GM10248 (cell line): Measurements from ENCODE around the gene GOLGA2.
"Not testable (repeated sequence)": the region's sequence is repeated elsewhere in the genome, so short reads cannot be mapped to it uniquely, and the experiment has no call there.

ENCODE experiments used
- CTCF ChIA-PET: fragments of 300-600 bp; sonication (Branson Sonifier 250); formaldehyde crosslinking; extraction: SDS; loops from one replicate; lab custom pipeline; 2021; ENCODE audit warnings: antibody characterized with exemption; lab: Yijun Ruan, JAX
- POLR2A ChIA-PET: fragments of 350-650 bp; sonication (Branson Sonifier 250); formaldehyde crosslinking; extraction: SDS; loops from one replicate; lab custom pipeline; 2020; ENCODE audit warnings: antibody characterized with exemption; lab: Yijun Ruan, JAX
- DNase-seq: peaks from one replicate; pipeline ENCODE4 v3.0.0; 2012; ENCODE audit errors: extremely low spot score
- TF ChIP-seq, protein P1 (sequence below): IDR thresholded peaks from 2 replicates; pipeline ENCODE4 v1.5.1; 2012; ENCODE audit warnings: mild to moderate bottlenecking, low read depth; ENCODE audit errors: extremely low read depth, missing control alignments, control extremely low read depth

The GOLGA2 gene

DNA sequence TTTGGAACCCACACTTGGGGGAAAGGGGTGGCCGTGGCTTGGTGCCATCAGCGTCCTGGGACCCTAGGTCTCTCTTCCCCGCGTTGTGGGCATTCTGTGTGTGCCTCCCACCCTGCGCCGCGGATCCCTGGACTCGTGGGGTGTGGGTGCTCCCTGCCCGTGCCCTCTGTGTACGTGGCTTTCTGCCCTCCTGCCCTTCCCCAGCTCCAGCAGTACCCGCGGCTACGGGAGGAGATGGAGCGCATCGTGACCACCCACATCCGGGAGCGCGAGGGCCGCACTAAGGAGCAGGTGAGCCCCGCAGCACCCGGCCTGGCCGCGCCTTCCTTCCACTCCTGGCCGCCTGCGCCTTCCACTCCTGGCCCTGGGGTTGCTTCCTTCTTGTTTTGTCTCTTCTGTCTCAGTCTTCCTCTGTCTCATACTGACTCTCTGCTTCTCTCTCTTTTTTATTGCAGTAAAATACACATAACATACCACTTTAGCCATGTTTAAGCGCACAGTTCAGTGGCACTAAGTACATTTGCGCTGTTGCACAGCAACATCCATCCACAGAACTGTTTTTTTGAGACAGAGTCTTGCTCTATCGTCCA lies 41.9 kb downstream of the GOLGA2 start:
- ChIA-PET CTCF (no interaction called here), POLR2A (no interaction called here)
- TF ChIP-seq, protein P1, sequence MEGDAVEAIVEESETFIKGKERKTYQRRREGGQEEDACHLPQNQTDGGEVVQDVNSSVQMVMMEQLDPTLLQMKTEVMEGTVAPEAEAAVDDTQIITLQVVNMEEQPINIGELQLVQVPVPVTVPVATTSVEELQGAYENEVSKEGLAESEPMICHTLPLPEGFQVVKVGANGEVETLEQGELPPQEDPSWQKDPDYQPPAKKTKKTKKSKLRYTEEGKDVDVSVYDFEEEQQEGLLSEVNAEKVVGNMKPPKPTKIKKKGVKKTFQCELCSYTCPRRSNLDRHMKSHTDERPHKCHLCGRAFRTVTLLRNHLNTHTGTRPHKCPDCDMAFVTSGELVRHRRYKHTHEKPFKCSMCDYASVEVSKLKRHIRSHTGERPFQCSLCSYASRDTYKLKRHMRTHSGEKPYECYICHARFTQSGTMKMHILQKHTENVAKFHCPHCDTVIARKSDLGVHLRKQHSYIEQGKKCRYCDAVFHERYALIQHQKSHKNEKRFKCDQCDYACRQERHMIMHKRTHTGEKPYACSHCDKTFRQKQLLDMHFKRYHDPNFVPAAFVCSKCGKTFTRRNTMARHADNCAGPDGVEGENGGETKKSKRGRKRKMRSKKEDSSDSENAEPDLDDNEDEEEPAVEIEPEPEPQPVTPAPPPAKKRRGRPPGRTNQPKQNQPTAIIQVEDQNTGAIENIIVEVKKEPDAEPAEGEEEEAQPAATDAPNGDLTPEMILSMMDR: no peak
- DNase-seq: no peak

DNA sequence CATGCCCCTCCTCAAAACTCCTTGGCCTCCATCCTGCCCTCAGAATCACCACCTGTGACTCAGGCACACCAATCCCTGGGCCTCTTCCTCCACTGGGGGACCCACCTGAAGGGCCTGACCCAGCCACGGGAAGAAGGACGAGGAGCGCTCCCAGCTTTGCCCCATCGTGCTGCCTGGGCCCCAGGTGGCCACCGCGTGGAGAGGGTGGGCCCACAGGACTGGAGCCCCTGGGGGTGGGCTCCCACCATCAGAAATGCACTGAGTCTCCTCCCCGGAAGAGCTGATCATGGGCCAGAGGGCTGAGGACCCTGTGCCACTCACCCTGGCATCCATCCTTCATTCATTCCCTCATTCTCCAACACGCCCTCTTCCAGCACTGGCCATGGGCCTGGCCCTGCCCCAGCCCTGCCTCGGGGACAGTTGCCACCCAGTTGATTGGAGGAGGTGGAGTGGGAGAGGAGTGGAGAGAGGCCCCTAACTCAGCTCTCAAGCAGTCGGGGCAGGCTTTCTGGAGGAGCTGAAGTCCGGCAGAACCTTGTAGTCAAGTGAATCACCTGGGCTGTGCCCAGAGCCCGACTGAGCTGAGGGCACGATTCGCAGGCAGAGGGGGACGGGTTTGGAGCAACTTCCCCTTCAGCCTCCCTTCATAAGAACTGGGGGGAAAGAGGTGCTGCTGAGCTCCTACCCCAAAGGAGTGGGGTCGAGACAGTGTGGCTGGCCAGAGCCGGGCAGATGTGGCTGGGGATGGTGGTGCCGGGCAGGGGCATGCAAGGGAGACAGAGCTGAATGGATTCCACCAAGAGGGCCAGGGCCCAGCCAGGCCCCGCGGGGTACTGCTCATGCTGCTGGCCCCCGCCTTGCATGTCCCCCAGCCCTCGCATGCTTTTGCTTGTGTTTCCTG lies 43.0 kb downstream of the GOLGA2 start:
- TF ChIP-seq, protein P1: no peak
- ChIA-PET CTCF (interaction anchor here (0.9 kb wide), 1 partner anchor 8 kb away, joined by 4 read pairs; no protein-coding TSS in a partner anchor), POLR2A (no interaction called here)
- no peak for DNase-seq

DNA sequence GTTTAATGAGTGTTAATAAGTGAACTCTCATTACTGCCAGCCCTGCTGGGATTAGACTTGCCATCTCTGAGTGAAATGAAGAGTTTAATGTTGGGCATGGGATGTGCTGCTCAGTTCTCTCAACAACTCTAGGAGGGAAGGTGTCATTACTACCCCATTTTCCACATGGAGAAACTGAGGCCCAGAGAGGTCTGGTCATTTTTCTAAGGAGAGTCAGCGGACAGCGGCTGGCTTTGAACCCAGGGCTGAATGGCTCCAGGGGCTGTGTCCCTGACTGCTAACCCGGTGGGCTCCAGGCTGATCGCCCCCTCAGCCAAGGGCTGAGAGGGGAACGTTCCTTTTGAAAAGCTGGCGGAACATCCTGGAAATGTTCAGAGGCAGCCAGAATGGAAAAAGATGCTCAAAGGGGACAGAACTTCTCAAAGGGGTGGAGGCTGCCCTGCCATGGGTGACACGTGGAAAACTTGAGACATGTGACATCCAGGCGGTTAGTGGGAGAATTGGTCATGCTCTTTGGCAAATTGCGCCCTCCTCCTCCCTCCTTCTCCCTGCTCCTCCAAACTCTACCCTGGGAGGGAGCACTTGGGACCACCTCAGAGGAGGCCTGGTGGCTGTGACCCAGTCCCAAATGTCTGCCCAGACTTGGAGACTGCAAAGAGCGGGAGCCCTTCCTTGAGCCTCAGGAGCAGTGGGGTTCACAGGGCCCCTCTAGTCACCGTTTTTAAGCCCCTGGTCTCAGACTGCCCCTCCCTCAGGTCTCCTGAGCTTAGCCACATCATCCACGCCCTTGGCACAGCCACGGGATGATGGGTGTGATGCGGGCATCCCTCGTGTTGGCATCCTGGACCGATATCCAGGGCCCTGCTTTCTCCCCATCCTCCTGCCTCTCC lies 43.9 kb downstream of the GOLGA2 start:
- POLR2A ChIA-PET: no interaction called here
- TF ChIP-seq, protein P1: no peak
- DNase-seq: no peak
- CTCF ChIA-PET: interaction anchor here (1.2 kb wide), 1 partner anchor 23 kb away, joined by 3 read pairs; no protein-coding TSS in a partner anchor

DNA sequence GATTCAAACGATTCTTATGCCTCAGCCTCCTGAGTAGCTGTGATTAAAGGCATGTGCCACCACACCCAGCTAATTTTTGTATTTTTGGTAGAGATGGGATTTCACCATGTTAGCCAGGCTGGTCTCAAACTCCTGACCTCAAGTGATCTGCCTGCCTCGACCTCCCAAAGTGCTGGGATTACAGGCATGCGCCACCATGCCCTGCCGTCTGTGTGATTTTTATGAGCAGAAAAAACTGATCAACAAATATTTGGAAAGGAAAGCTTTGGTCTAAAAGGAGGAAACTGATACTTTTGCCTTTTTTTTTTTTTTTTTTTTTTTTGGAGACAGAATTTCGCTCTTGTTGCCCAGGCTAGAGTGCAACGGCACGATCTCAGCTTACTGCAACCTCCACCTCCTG lies 44.9 kb downstream of the GOLGA2 start:
- CTCF ChIA-PET: interaction anchor here (1.1 to 1.2 kb wide), 2 partner anchors 9 to 24 kb away, joined by 3 to 4 read pairs; no protein-coding TSS in a partner anchor
- POLR2A ChIA-PET, DNase-seq: not testable (repeated sequence)

DNA sequence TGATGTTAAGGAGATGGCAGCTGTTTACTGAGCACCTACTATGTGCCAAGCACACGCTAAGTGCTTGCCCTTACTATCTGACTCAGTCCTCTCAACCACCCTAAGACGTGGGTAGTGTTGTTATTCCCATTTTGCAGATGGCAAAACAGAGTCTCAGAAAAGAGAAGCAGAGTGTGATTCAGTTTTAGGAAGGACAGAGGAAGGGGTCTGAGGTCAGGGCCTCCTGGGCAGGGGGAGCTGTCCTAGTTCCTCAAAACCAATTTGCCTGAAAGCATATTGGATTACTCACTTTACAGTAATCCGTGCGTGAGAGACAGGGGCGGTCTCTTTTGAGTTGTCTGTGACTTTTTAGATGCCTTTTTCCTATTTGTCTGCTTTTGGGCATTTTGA lies 49.4 kb downstream of the GOLGA2 start:
- ChIA-PET POLR2A (no interaction called here), CTCF (no interaction called here)
- no peak for DNase-seq
- TF ChIP-seq, protein P1: no peak

DNA sequence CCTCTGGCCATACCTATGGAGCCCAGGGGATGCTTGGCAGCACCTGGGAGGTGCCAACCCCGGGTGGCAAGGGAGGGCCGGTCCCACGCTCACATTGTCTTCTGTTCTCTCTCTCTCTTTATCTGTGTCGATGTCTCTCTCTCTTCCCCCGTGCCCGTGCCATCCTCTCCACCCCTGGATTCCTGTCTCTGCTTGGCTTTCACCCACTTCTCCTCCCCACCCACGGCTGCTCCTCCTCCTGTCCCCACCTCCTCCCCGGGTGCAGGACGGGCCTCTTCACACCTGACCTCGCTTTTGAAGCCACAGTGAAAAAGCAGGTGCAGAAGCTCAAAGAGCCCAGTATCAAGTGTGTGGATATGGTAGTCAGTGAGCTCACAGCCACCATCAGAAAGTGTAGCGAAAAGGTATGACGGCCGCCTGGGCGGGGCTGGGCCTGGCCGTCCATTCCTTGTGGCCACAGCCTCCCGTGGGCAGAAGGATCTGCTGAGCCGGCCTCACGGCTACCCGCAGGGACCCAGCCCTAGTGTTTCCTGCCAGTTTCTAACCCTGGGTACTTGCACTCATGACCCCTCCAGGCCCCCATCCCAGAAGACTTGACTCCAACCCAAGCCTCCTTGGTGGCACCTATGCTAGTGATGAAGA lies 49.9 kb downstream of the GOLGA2 start:
- ChIA-PET POLR2A (no interaction called here), CTCF (no interaction called here)
- TF ChIP-seq, protein P1: no peak
- DNase-seq: no peak
